Measurements from ENCODE around the gene RETREG3.

The RETREG3 gene

GRCh38 chr17:42548993-42549755, 60.0 kb downstream of the RETREG3 start:
- no peaks in the 10 kb centered on the region for H3K36me3 ChIP-seq (ENCODE audit: low read length)
- no peak overlapping the region for H3K27ac ChIP-seq (ENCODE audit: low read depth, low read length)
- peak overlapping the region; percentile 56 for H3K4me2 ChIP-seq (ENCODE audit: low read depth, low read length, poor library complexity, severe bottlenecking)
- H3K4me3 ChIP-seq (ENCODE audit: insufficient read depth, low read length, poor library complexity, severe bottlenecking), result no peak overlapping the region
- peak overlapping the region; percentile 62 for H3K9ac ChIP-seq (ENCODE audit: low read length)
- TF ChIP-seq CTCF (IDR thresholded peaks at IDR 0.05; ENCODE audit: insufficient read depth, low read length, poor library complexity, severe bottlenecking) (no peak), EZH2phosphoT487 (conservative IDR thresholded peaks at IDR 0.05; ENCODE audit: low read length) (no peak)
- no peaks in the 10 kb centered on the region for H3K9me2 ChIP-seq (replicated peaks; ENCODE audit: insufficient read depth, low read length)
- no peaks in the 10 kb centered on the region for H3K27me3 ChIP-seq (ENCODE audit: low read length)
- H3K79me2 ChIP-seq (ENCODE audit: insufficient read depth, low read length), result no peaks in the 10 kb centered on the region
- no peaks in the 10 kb centered on the region for H4K20me1 ChIP-seq (ENCODE audit: low read depth, low read length)
- H3F3A ChIP-seq (ENCODE audit: insufficient read depth), result no peaks in the 10 kb centered on the region
- H2AFZ ChIP-seq (ENCODE audit: low read depth, low read length, severe bottlenecking), result no peak overlapping the region
- no peaks in the 10 kb centered on the region for H3K9me3 ChIP-seq (ENCODE audit: insufficient read depth, low read length)

- H3K79me2 ChIP-seq (ENCODE audit: insufficient read depth, low read length), result no peaks in the 10 kb centered on the region
- peak overlapping the region; percentile 50 for H3K4me3 ChIP-seq (ENCODE audit: insufficient read depth, low read length, poor library complexity, severe bottlenecking)
- H3F3A ChIP-seq (ENCODE audit: insufficient read depth), result no peaks in the 10 kb centered on the region
- H2AFZ ChIP-seq (ENCODE audit: low read depth, low read length, severe bottlenecking), result peak overlapping the region; percentile 53
- peak overlapping the region; percentile 62 for H3K9ac ChIP-seq (ENCODE audit: low read length)
- H3K9me2 ChIP-seq (replicated peaks; ENCODE audit: insufficient read depth, low read length), result no peaks in the 10 kb centered on the region
- H3K4me2 ChIP-seq (ENCODE audit: low read depth, low read length, poor library complexity, severe bottlenecking), result peak overlapping the region; percentile 56
- H3K36me3 ChIP-seq (ENCODE audit: low read length), result no peaks in the 10 kb centered on the region
- no peak for TF ChIP-seq EZH2phosphoT487 (conservative IDR thresholded peaks at IDR 0.05; ENCODE audit: low read length)
- TF ChIP-seq CTCF (IDR thresholded peaks at IDR 0.05; ENCODE audit: insufficient read depth, low read length, poor library complexity, severe bottlenecking), result peak; percentile 66
- H3K27ac ChIP-seq (ENCODE audit: low read depth, low read length), result no peak overlapping the region
- no peaks in the 10 kb centered on the region for H3K27me3 ChIP-seq (ENCODE audit: low read length)
- H3K9me3 ChIP-seq (ENCODE audit: insufficient read depth, low read length), result no peaks in the 10 kb centered on the region
- H4K20me1 ChIP-seq (ENCODE audit: low read depth, low read length), result no peaks in the 10 kb centered on the region
Measured at GRCh38 chr17:42548070-42548837, 60.9 kb downstream of the RETREG3 start.

- Histone ChIP-seq H3K79me2 (ENCODE audit: insufficient read depth, low read length) (no peaks in the 10 kb centered on the region), H3K9me3 (ENCODE audit: insufficient read depth, low read length) (no peaks in the 10 kb centered on the region), H3K4me3 (ENCODE audit: insufficient read depth, low read length, poor library complexity, severe bottlenecking) (peak overlapping the region; percentile 28), H3K4me2 (ENCODE audit: low read depth, low read length, poor library complexity, severe bottlenecking) (peak overlapping the region; percentile 56), H3K9me2 (replicated peaks; ENCODE audit: insufficient read depth, low read length) (no peaks in the 10 kb centered on the region), H3K9ac (ENCODE audit: low read length) (peak overlapping the region; percentile 62), H3K27me3 (ENCODE audit: low read length) (no peaks in the 10 kb centered on the region), H3K27ac (ENCODE audit: low read depth, low read length) (no peak overlapping the region), H2AFZ (ENCODE audit: low read depth, low read length, severe bottlenecking) (peak overlapping the region; percentile 53), H3K36me3 (ENCODE audit: low read length) (no peaks in the 10 kb centered on the region), H4K20me1 (ENCODE audit: low read depth, low read length) (no peaks in the 10 kb centered on the region), H3F3A (ENCODE audit: insufficient read depth) (no peaks in the 10 kb centered on the region)
- TF ChIP-seq EZH2phosphoT487 (conservative IDR thresholded peaks at IDR 0.05; ENCODE audit: low read length) (no peak), CTCF (IDR thresholded peaks at IDR 0.05; ENCODE audit: insufficient read depth, low read length, poor library complexity, severe bottlenecking) (no peak)
Measured at GRCh38 chr17:42547698-42548069, 61.5 kb downstream of the RETREG3 start.

All from SU-DHL-6 (cell line).